DND-41 (cell line): ENCODE results near the gene LAG3.

Source experiments
- EZH2 ChIP-seq: IDR thresholded peaks from 3 replicates; pipeline ENCODE4 v1.6.1; 2012; ENCODE audit warnings: borderline replicate concordance, low read depth, mild to moderate bottlenecking, moderate library complexity, low read length, inconsistent platforms; ENCODE audit not compliant: severe bottlenecking
- TF ChIP-seq, protein P1 (sequence below): IDR thresholded peaks from 2 replicates; pipeline ENCODE4 v1.5.1; 2012; ENCODE audit warnings: borderline replicate concordance, low read length, moderate library complexity, mild to moderate bottlenecking; ENCODE audit not compliant: poor library complexity, severe bottlenecking; ENCODE audit errors: extremely low read depth

DNA sequence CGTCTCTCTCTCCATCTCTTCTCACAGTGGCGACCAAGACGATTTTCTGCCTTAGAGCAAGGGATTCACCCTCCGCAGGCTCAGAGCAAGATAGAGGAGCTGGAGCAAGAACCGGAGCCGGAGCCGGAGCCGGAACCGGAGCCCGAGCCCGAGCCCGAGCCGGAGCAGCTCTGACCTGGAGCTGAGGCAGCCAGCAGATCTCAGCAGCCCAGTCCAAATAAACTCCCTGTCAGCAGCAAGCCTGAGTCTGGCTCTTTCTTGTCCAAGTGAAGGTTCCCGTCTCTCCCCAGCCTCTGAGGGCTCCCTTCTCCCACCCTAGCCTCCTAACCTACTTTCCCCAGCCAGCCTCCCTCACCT, 5.9 kb downstream of the LAG3 start:
- TF ChIP-seq, protein P1, sequence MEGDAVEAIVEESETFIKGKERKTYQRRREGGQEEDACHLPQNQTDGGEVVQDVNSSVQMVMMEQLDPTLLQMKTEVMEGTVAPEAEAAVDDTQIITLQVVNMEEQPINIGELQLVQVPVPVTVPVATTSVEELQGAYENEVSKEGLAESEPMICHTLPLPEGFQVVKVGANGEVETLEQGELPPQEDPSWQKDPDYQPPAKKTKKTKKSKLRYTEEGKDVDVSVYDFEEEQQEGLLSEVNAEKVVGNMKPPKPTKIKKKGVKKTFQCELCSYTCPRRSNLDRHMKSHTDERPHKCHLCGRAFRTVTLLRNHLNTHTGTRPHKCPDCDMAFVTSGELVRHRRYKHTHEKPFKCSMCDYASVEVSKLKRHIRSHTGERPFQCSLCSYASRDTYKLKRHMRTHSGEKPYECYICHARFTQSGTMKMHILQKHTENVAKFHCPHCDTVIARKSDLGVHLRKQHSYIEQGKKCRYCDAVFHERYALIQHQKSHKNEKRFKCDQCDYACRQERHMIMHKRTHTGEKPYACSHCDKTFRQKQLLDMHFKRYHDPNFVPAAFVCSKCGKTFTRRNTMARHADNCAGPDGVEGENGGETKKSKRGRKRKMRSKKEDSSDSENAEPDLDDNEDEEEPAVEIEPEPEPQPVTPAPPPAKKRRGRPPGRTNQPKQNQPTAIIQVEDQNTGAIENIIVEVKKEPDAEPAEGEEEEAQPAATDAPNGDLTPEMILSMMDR, result no peak
- no peak for TF ChIP-seq EZH2
